HepG2 (cell line): Measurements from ENCODE around the gene SLC35B2. TPM values are rescaled to one million over a fixed set of nuclear protein-coding genes. Genes with fewer than 3 reads are reported as not detected.
A peak's percentile ranks its signal among the peaks of the same experiment; 100 is the strongest.

Experiments
- ARNT2 ChIP-seq: sonication (generic); formaldehyde crosslinking; IDR thresholded peaks from 2 replicates; pipeline ENCODE4 v1.8.0; 2022; ENCODE audit warnings: mild to moderate bottlenecking, low read depth, missing genetic modification reagents, moderate library complexity
- CERS6 ChIP-seq: sonication (generic); formaldehyde crosslinking; IDR thresholded peaks from 2 replicates; pipeline ENCODE4 v1.5.0; 2020; ENCODE audit warnings: missing genetic modification reagents
- CREBL2 ChIP-seq: sonication (generic); formaldehyde crosslinking; IDR thresholded peaks from 2 replicates; pipeline ENCODE4 v1.8.1; 2023; ENCODE audit warnings: missing genetic modification reagents, mild to moderate bottlenecking, borderline replicate concordance
- DNMT1 ChIP-seq: sonication (generic); formaldehyde crosslinking; IDR thresholded peaks from 2 replicates; pipeline ENCODE4 v1.5.1; 2020; ENCODE audit warnings: mild to moderate bottlenecking, missing genetic modification reagents
- ESRRA ChIP-seq: sonication (generic); formaldehyde crosslinking; IDR thresholded peaks from 2 replicates; pipeline ENCODE4 v1.5.1; 2020; ENCODE audit warnings: mild to moderate bottlenecking, low read depth, missing genetic modification reagents
- FOXK2 ChIP-seq: fragments of 450-650 bp; IDR thresholded peaks from 2 replicates; pipeline ENCODE4 v1.6.1; 2016
- GTF2F1 ChIP-seq: fragments of 150-350 bp; IDR thresholded peaks from 2 replicates; pipeline ENCODE4 v1.6.1; 2014; ENCODE audit warnings: low read length
- KMT2A ChIP-seq: sonication (generic); formaldehyde crosslinking; IDR thresholded peaks from 2 replicates; pipeline ENCODE4 v1.4.0; 2020; ENCODE audit warnings: missing genetic modification reagents
- NFYC ChIP-seq: IDR thresholded peaks from 2 replicates; pipeline ENCODE4 v1.6.1; 2016; ENCODE audit warnings: missing genetic modification reagents, missing compliant biosample characterization
- PBX3 ChIP-seq: sonication (generic); formaldehyde crosslinking; IDR thresholded peaks from 2 replicates; pipeline ENCODE4 v1.8.1; 2023; ENCODE audit warnings: missing genetic modification reagents, inconsistent platforms, borderline replicate concordance
- PHF5A ChIP-seq: IDR thresholded peaks from one replicate; pipeline ENCODE4 v1.6.1; 2018; ENCODE audit warnings: low read depth, missing genetic modification reagents; ENCODE audit not compliant: unreplicated experiment
- PRDM4 ChIP-seq: sonication (generic); formaldehyde crosslinking; IDR thresholded peaks from 2 replicates; pipeline ENCODE4 v1.9.0; 2021; ENCODE audit warnings: missing genetic modification reagents, borderline replicate concordance
- PRMT3 ChIP-seq: sonication (generic); formaldehyde crosslinking; IDR thresholded peaks from 2 replicates; pipeline ENCODE4 v1.8.1; 2022; ENCODE audit warnings: low read depth, mild to moderate bottlenecking, moderate library complexity, missing genetic modification reagents, borderline replicate concordance
- SIN3A ChIP-seq: IDR thresholded peaks from 2 replicates; pipeline ENCODE4 v1.6.1; 2011; ENCODE audit warnings: low read depth, mild to moderate bottlenecking, control low read depth, low read length, borderline replicate concordance
- SIX4 ChIP-seq: sonication (generic); formaldehyde crosslinking; IDR thresholded peaks from 2 replicates; pipeline ENCODE4 v1.4.0; 2020; ENCODE audit warnings: missing genetic modification reagents
- SMC3 ChIP-seq: IDR thresholded peaks from 2 replicates; pipeline ENCODE4 v1.6.1; 2011; ENCODE audit warnings: low read length, improper control_type of control experiment
- SP2 ChIP-seq: sonication (generic); formaldehyde crosslinking; IDR thresholded peaks from 2 replicates; pipeline ENCODE4 v1.5.1; 2020; ENCODE audit warnings: mild to moderate bottlenecking, missing genetic modification reagents
- SRSF4 ChIP-seq: fragments of 200-400 bp; formaldehyde crosslinking; IDR thresholded peaks from one replicate; pipeline ENCODE4 v1.6.1; 2018; ENCODE audit warnings: mild to moderate bottlenecking, low read depth, low read length, moderate library complexity; ENCODE audit not compliant: poor library complexity, severe bottlenecking
- SSRP1 ChIP-seq: IDR thresholded peaks from 2 replicates; pipeline ENCODE4 v1.6.1; 2016; ENCODE audit warnings: control low read depth
- ZIK1 ChIP-seq: sonication (generic); formaldehyde crosslinking; IDR thresholded peaks from 2 replicates; pipeline ENCODE4 v1.5.0; 2020; ENCODE audit warnings: mild to moderate bottlenecking, low read depth, missing genetic modification reagents, borderline replicate concordance
- ZNF331 ChIP-seq: sonication (generic); formaldehyde crosslinking; IDR thresholded peaks from 2 replicates; pipeline ENCODE4 v1.4.0; 2020; ENCODE audit warnings: missing genetic modification reagents
- ZNF567 ChIP-seq: sonication (generic); formaldehyde crosslinking; IDR thresholded peaks from 2 replicates; pipeline ENCODE4 v1.8.1; 2023; ENCODE audit warnings: mild to moderate bottlenecking, missing genetic modification reagents, borderline replicate concordance
- ZNF576 ChIP-seq: sonication (generic); formaldehyde crosslinking; IDR thresholded peaks from 2 replicates; pipeline ENCODE4 v1.4.0; 2020; ENCODE audit warnings: mild to moderate bottlenecking, missing genetic modification reagents
- ZNF644 ChIP-seq: IDR thresholded peaks from 2 replicates; pipeline ENCODE4 v1.6.1; 2016; ENCODE audit warnings: low read depth
- ZNF776 ChIP-seq: sonication (generic); formaldehyde crosslinking; IDR thresholded peaks from 2 replicates; pipeline ENCODE4 v1.4.0; 2020; ENCODE audit warnings: mild to moderate bottlenecking, missing genetic modification reagents
- ZNF841 ChIP-seq: sonication (generic); formaldehyde crosslinking; IDR thresholded peaks from 2 replicates; pipeline ENCODE4 v1.8.1; 2023; ENCODE audit warnings: missing genetic modification reagents, borderline replicate concordance
- ZSCAN31 ChIP-seq: sonication (generic); formaldehyde crosslinking; IDR thresholded peaks from 2 replicates; pipeline ENCODE4 v1.5.0; 2020; ENCODE audit warnings: low read depth, mild to moderate bottlenecking, missing genetic modification reagents
- polyA plus RNA-seq, 8 experiments: library from polyadenylated mRNA; depleted of rRNA in 3 of 8; stranded (reverse) in 7 of 8; unstranded in 1 of 8; fragments of >200 nt; fragmentation: Illumina TruSeq in 4 of 8; extraction: Trizol in 4 of 8; gene quantifications; 2 replicates each; pipeline versions ENCODE4 v1.2.1 to v1.2.3, GENCODE V29; 2011 to 2016; ENCODE audit warnings: low read depth in 4 of 8, missing spikeins in 1 of 8, mixed read lengths in 1 of 8; ENCODE audit not compliant: insufficient read depth in 1 of 8
- total RNA-seq, 5 experiments: library from RNA; depleted of rRNA; stranded (reverse); fragments of >200 nt; fragmentation: Illumina TruSeq; extraction: Trizol; gene quantifications; 2 replicates each; pipeline ENCODE4 v1.2.3, GENCODE V29; 2016; ENCODE audit warnings: low read depth in 1 of 5

Gene SLC35B2
- total and polyA plus RNA-seq, 2 of the 13 experiments (the other 11 are each of a cell fraction or from before 2014, with no cell fraction given): 61.1 to 148 TPM

GRCh38 chr6:44237813-44238433, 19.4 kb downstream of the SLC35B2 start (continued):
- TF ChIP-seq SIX4 (CRISPR knock-in tag) (peak; percentile 19; the same call in 1 of the 2 replicates), KMT2A (no peak), ESRRA (CRISPR knock-in tag) (peak; percentile 54; the same call in 1 of the 2 replicates), CREBL2 (CRISPR knock-in tag) (peak; percentile 85; the same call in 1 of the 2 replicates), CERS6 (CRISPR knock-in tag) (no peak), ZSCAN31 (CRISPR knock-in tag) (peak; percentile 86), ZNF576 (peak; percentile 31; the same call in 1 of the 2 replicates), ZNF644 (no peak), SSRP1 (CRISPR knock-in tag) (peak; percentile 65; the same call in 1 of the 2 replicates), ZIK1 (CRISPR knock-in tag) (0 out of 2 replicates have a peak, but pooled peaks have one; percentile 49), ZNF331 (CRISPR knock-in tag) (peak; percentile 26; the same call in 1 of the 2 replicates), PHF5A (CRISPR knock-in tag) (no peak), PBX3 (no peak), GTF2F1 (no peak), ZNF567 (CRISPR knock-in tag) (no peak), SIN3A (no peak), DNMT1 (CRISPR knock-in tag) (no peak), PRDM4 (CRISPR knock-in tag) (no peak), SMC3 (peak; percentile 31; the same call in 1 of the 2 replicates), SRSF4 (no peak), NFYC (CRISPR knock-in tag) (no peak), SP2 (CRISPR knock-in tag) (no peak), ZNF776 (CRISPR knock-in tag) (no peak; the same call in 1 of the 2 replicates), PRMT3 (CRISPR knock-in tag) (no peak), FOXK2 (no peak), ARNT2 (CRISPR knock-in tag) (peak; percentile 79), ZNF841 (CRISPR knock-in tag) (no peak)
